Measurements from ENCODE around the gene TNS4. TPM values are rescaled to one million over a fixed set of nuclear protein-coding genes. Genes with fewer than 3 reads are reported as not detected.

The TNS4 gene
- total and polyA plus RNA-seq, 9 of the 15 experiments (the other 6 are each of a cell fraction or from before 2014, with no cell fraction given), result 0.04 to 0.73 (median 0.24) TPM; not detected in 1

- TF ChIP-seq ZBTB49 (CRISPR knock-in tag; IDR thresholded peaks at IDR 0.05; ENCODE audit: borderline replicate concordance) (no peak), ZNF3 (CRISPR knock-in tag; IDR thresholded peaks at IDR 0.05) (no peak), MYC (IDR thresholded peaks at IDR 0.05; ENCODE audit: low read depth, low read length) (peak; percentile 65), MYC (CRISPR knock-in tag; IDR thresholded peaks at IDR 0.05; ENCODE audit: borderline replicate concordance, low read depth) (no peak), TCF3 (CRISPR knock-in tag; IDR thresholded peaks at IDR 0.05) (peak; percentile 92), ERF (CRISPR knock-in tag; IDR thresholded peaks at IDR 0.05) (no peak), NCOA6 (IDR thresholded peaks at IDR 0.05) (no peak; the same call in 1 of the 2 replicates), BDP1 (IDR thresholded peaks at IDR 0.05; ENCODE audit: insufficient read depth, insufficient read length) (no peak), HDAC3 (IDR thresholded peaks at IDR 0.05; ENCODE audit: borderline replicate concordance, partially characterized antibody) (no peak), ZNF408 (CRISPR knock-in tag; IDR thresholded peaks at IDR 0.05; ENCODE audit: low read depth) (no peak), AFF1 (IDR thresholded peaks at IDR 0.05; ENCODE audit: low read depth in 1 of 2, partially characterized antibody in 2 of 2) (peak in 1 of 2 experiments; percentile 31), ZNF655 (CRISPR knock-in tag; IDR thresholded peaks at IDR 0.05) (no peak), ZNF780A (CRISPR knock-in tag; IDR thresholded peaks at IDR 0.05) (no peak), NFE2 (IDR thresholded peaks at IDR 0.05; ENCODE audit: low read depth) (peak; percentile 83), RFX1 (IDR thresholded peaks at IDR 0.05) (no peak), MBD1 (CRISPR knock-in tag; IDR thresholded peaks at IDR 0.05) (no peak)
These were observed 35.1 kb upstream of the TNS4 start (continued) for GRCh38 chr17:40536295-40537171.

All from K562 (cell line).